HCT116 (cell line): ENCODE results near the gene KCNIP3. TPM values are rescaled to one million over a fixed set of nuclear protein-coding genes. Genes with fewer than 3 reads are reported as not detected.

ENCODE experiments used
- ATAC-seq: fragments of 200-7000 bp; cut with Tn5 transposase; 2 replicates; pipeline ENCODE4 v1.9.1; 2020; ENCODE audit warnings: mild to moderate bottlenecking, moderate library complexity
- BruUV-seq: library from RNA; stranded (reverse); fragments of 400-500 nt; replicated peaks from 2 replicates; lab custom pipeline; 2021; lab: Mats Ljungman, UMichigan
- CTCF ChIA-PET: fragments of 300-600 bp; sonication (Branson Sonifier 250); formaldehyde crosslinking; loops from one replicate; lab custom pipeline; 2021; ENCODE audit warnings: antibody characterized with exemption; lab: Charles Lee
- POLR2A ChIA-PET: fragments of 300-600, 350-600 bp; sonication (Branson Sonifier 250); formaldehyde crosslinking; loops from one replicate; lab custom pipeline; 2021; ENCODE audit warnings: antibody characterized with exemption; lab: Charles Lee
- RAD21 ChIA-PET, 2 experiments: fragments of 300-600 bp; sonication (Branson Sonifier 250); formaldehyde crosslinking; loops; one replicate each; lab custom pipeline; 2023; ENCODE audit warnings: low total read pairs in 2 of 2; ENCODE audit not compliant: uncharacterized antibody in 2 of 2, unreplicated experiment in 2 of 2, low non-redundant PET in 1 of 2; lab: Charles Lee
- DNase-seq: peaks from one replicate; pipeline ENCODE4 v3.0.0-alpha.2; 2010; ENCODE audit warnings: low read depth, low spot score
- H2AFZ ChIP-seq: fragments of 200-600 bp; shearing (Covaris generic), sonication (generic); 2 replicates; pipeline ENCODE4 v1.6.1; 2017; ENCODE audit warnings: low read depth, mixed run types, mixed read lengths, antibody characterized with exemption, low read length; ENCODE audit not compliant: poor library complexity, severe bottlenecking
- H3K27ac ChIP-seq: 2 replicates; pipeline ENCODE4 v1.5.1; 2012; ENCODE audit warnings: low read depth, low read length
- H3K27me3 ChIP-seq: fragments of 200-600 bp; sonication (generic); 2 replicates; pipeline ENCODE4 v1.6.1; 2016; ENCODE audit warnings: mixed run types, low read length, mixed read lengths; ENCODE audit not compliant: insufficient read depth
- H3K36me3 ChIP-seq, 2 experiments: fragments of 200-500 bp in 1 of 2; fragments of 200-600 bp in 1 of 2; sonication (Bioruptor generic) in 1 of 2; sonication (generic) in 1 of 2; 2 replicates each; pipeline versions ENCODE4 v1.5.1 to v1.6.1; 2014 to 2016; ENCODE audit warnings: low read length in 2 of 2, inconsistent platforms in 1 of 2, mixed read lengths in 1 of 2, mixed run types in 1 of 2; ENCODE audit not compliant: insufficient read depth in 2 of 2, control insufficient read depth in 1 of 2
- H3K4me1 ChIP-seq, 2 experiments: fragments of 200-600 bp in 1 of 2; sonication (generic) in 1 of 2; 2 replicates each; pipeline versions ENCODE4 v1.5.1 to v1.6.1; 2012 to 2017; ENCODE audit warnings: low read length in 2 of 2, inconsistent platforms in 1 of 2, mild to moderate bottlenecking in 1 of 2, mixed read lengths in 1 of 2, mixed run types in 1 of 2, moderate library complexity in 1 of 2; ENCODE audit not compliant: insufficient read depth in 2 of 2, control insufficient read depth in 1 of 2
- H3K4me2 ChIP-seq: fragments of 200-600 bp; sonication (generic); 2 replicates; pipeline ENCODE4 v1.6.1; 2017; ENCODE audit warnings: mixed run types, low read length, mixed read lengths
- H3K4me3 ChIP-seq, 2 experiments: fragments of 200-600 bp in 1 of 2; sonication (generic) in 1 of 2; replicated peaks in 1 of 2; 2 replicates each; pipeline ENCODE4 v1.5.1; 2011 to 2016; ENCODE audit warnings: low read length in 2 of 2, control low read depth in 1 of 2, low read depth in 1 of 2, mild to moderate bottlenecking in 1 of 2, mixed read lengths in 1 of 2, mixed run types in 1 of 2
- H3K79me2 ChIP-seq: fragments of 200-600 bp; sonication (generic); 2 replicates; pipeline ENCODE4 v1.6.1; 2017; ENCODE audit warnings: mild to moderate bottlenecking, mixed run types, low read length, moderate library complexity, mixed read lengths; ENCODE audit not compliant: insufficient read depth
- H3K9ac ChIP-seq: fragments of 200-600 bp; sonication (generic); 2 replicates; pipeline ENCODE4 v1.6.1; 2016; ENCODE audit warnings: low read length, mixed read lengths
- H3K9me2 ChIP-seq: fragments of 200-600 bp; sonication (generic), shearing (Covaris generic); 2 replicates; pipeline ENCODE4 v1.6.1; 2017; ENCODE audit warnings: mixed run types, mild to moderate bottlenecking, moderate library complexity; ENCODE audit not compliant: insufficient read depth
- H3K9me3 ChIP-seq, 2 experiments: fragments of 200-500 bp in 1 of 2; fragments of 200-600 bp in 1 of 2; sonication (Bioruptor generic) in 1 of 2; sonication (generic) in 1 of 2; 2 replicates each; pipeline ENCODE4 v1.6.1; 2014 to 2017; ENCODE audit warnings: low read length in 2 of 2, mixed read lengths in 2 of 2, inconsistent platforms in 1 of 2, low read depth in 1 of 2, mild to moderate bottlenecking in 1 of 2, mixed run types in 1 of 2, moderate library complexity in 1 of 2; ENCODE audit not compliant: control insufficient read depth in 1 of 2, insufficient read depth in 1 of 2
- H4K20me1 ChIP-seq: fragments of 200-600 bp; sonication (generic), shearing (Covaris generic); 2 replicates; pipeline ENCODE4 v1.6.1; 2017; ENCODE audit warnings: mixed run types, mild to moderate bottlenecking, moderate library complexity; ENCODE audit not compliant: insufficient read depth
- CEBPB ChIP-seq: IDR thresholded peaks from 2 replicates; pipeline ENCODE4 v1.6.1; 2012; ENCODE audit warnings: low read depth
- CTCF ChIP-seq, 3 experiments: fragments of 200-600 bp in 1 of 3; sonication (generic) in 1 of 3; IDR thresholded peaks in 2 of 3; conservative IDR thresholded peaks in 1 of 3; 2 replicates each; pipeline ENCODE4 v1.5.1; 2012 to 2017; ENCODE audit warnings: low read depth in 2 of 3, low read length in 2 of 3, antibody characterized with exemption in 1 of 3, borderline replicate concordance in 1 of 3, control low read depth in 1 of 3, mild to moderate bottlenecking in 1 of 3, mixed read lengths in 1 of 3, mixed run types in 1 of 3, moderate library complexity in 1 of 3; ENCODE audit not compliant: insufficient read depth in 1 of 3
- EZH2phosphoT487 ChIP-seq: fragments of 200-600 bp; IDR thresholded peaks from 2 replicates; pipeline ENCODE4 v1.6.1; 2018; ENCODE audit warnings: antibody characterized with exemption, borderline replicate concordance
- JUND ChIP-seq: IDR thresholded peaks from 2 replicates; pipeline ENCODE4 v1.6.1; 2012
- MAX ChIP-seq: IDR thresholded peaks from 2 replicates; pipeline ENCODE4 v1.6.1; 2012
- POLR2A ChIP-seq: IDR thresholded peaks from 2 replicates; pipeline ENCODE4 v1.7.0; 2011; ENCODE audit warnings: borderline replicate concordance; ENCODE audit not compliant: insufficient read depth, insufficient read length; ENCODE audit errors: extremely low read depth
- RAD21 ChIP-seq: IDR thresholded peaks from 2 replicates; pipeline ENCODE4 v1.6.1; 2012; ENCODE audit warnings: low read depth, mild to moderate bottlenecking
- REST ChIP-seq: IDR thresholded peaks from 2 replicates; pipeline ENCODE4 v1.6.1; 2012; ENCODE audit warnings: low read depth
- SRF ChIP-seq: IDR thresholded peaks from 2 replicates; pipeline ENCODE4 v1.6.1; 2012; ENCODE audit warnings: low read depth
- TCF7L2 ChIP-seq: IDR thresholded peaks from 2 replicates; pipeline ENCODE4 v1.7.0; 2011; ENCODE audit warnings: borderline replicate concordance, inconsistent platforms; ENCODE audit not compliant: insufficient read depth, insufficient read length; ENCODE audit errors: extremely low read depth
- ZBTB33 ChIP-seq: IDR thresholded peaks from 2 replicates; pipeline ENCODE4 v1.6.1; 2011; ENCODE audit warnings: mild to moderate bottlenecking, low read length, moderate library complexity; ENCODE audit not compliant: insufficient replicate concordance; ENCODE audit errors: extremely low read depth
- ZFX ChIP-seq: fragments of 450-650 bp; IDR thresholded peaks from 2 replicates; pipeline ENCODE4 v1.6.1; 2017
- intact Hi-C: fragments of 100-400 bp; cut with micrococcal nuclease; formaldehyde crosslinking; loops from 2 replicates; pipeline ENCODE4 v1.10.0; 2022
- total RNA-seq: library from RNA; stranded (reverse); gene quantifications from one replicate; pipeline ENCODE4 v1.2.1, GENCODE V29; 2021; ENCODE audit not compliant: unreplicated experiment

The KCNIP3 gene
- total RNA-seq, 1 experiment from 2014 or later = 3.1 TPM

- Histone ChIP-seq H3K4me2 (peak overlapping the region; percentile 64), H3K9ac (no peak overlapping the region), H3K4me1 (peaks cover 29 to 51% of the 10 kb centered on the region in 2 experiments), H3K4me3 (no peak overlapping the region), H2AFZ (no peak overlapping the region), H3K9me2 (no peaks in the 10 kb centered on the region), H3K36me3 (no peaks in the 10 kb centered on the region), H3K27me3 (no peaks in the 10 kb centered on the region), H3K9me3 (no peaks in the 10 kb centered on the region), H3K27ac (peak overlapping the region; percentile 37; the same call in 1 of the 2 replicates), H3K79me2 (no peaks in the 10 kb centered on the region), H4K20me1 (no peaks in the 10 kb centered on the region)
- CTCF ChIA-PET = interaction anchor here (1.4 to 1.8 kb wide), 3 partner anchors 10 to 67 kb away, joined by 5 to 9 read pairs (median 6); no protein-coding TSS in a partner anchor
- no peak for ATAC-seq
- RAD21 ChIA-PET = interaction anchor here in 1 of 2 experiments (1.6 kb wide), 1 partner anchor 47 kb away, joined by 5 read pairs; no protein-coding TSS in a partner anchor
- no TSS peak for BruUV-seq
- intact Hi-C loops = no loop called here
- POLR2A ChIA-PET = no interaction called here
- no peak for DNase-seq
- TF ChIP-seq SRF (no peak), MAX (no peak), RAD21 (no peak), ZFX (no peak), CEBPB (no peak), EZH2phosphoT487 (no peak), TCF7L2 (no peak), CTCF (IDR thresholded peaks at IDR 0.05 in 2 of 3, conservative IDR thresholded peaks at IDR 0.05 in 1 of 3; ENCODE audit: borderline replicate concordance in 1 of 3, insufficient read depth in 1 of 3, low read depth in 2 of 3, low read length in 2 of 3) (no peak), POLR2A (no peak), JUND (no peak), ZBTB33 (no peak), REST (no peak)
Observed at GRCh38 chr2:95278637-95279225, 18.4 kb upstream of the KCNIP3 start.
